CD4-positive, alpha-beta T cell treated with Interleukin-10 for 1 hour (primary cell): ENCODE results near the gene BEST2.
"Not testable (repeated sequence)": the region's sequence is repeated elsewhere in the genome, so short reads cannot be mapped to it uniquely, and the experiment has no call there.

Source experiments
- DNase-seq: peaks from one replicate; pipeline ENCODE4 v3.0.0-alpha.2; 2020

Gene BEST2

DNA sequence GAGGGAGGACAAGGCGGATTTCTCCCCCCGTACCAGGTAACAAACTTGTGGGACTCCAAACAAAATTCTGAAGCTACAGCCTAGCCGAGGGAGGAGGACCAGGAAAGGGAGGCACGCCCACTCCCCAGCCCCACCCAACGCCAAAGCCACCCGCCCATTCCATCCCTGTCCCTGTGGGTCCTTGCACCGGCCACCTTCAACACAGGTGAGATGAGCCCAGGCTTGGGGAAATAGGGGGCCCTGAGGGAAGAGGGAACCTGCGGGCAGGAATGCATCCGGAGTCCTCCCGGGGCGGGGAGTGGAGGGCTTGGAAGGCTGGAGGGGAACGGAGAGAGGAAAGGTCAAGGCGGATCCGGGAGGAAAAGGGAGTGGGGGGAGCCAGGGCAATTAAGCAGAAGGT lies at the start of gene BEST2:
TSS of gene BEST2 (plus strand) at position 157 of the 400 bp plus-strand sequence. CDS start 802 bp downstream, outside the sequence.
- DNase-seq: no peak

DNA sequence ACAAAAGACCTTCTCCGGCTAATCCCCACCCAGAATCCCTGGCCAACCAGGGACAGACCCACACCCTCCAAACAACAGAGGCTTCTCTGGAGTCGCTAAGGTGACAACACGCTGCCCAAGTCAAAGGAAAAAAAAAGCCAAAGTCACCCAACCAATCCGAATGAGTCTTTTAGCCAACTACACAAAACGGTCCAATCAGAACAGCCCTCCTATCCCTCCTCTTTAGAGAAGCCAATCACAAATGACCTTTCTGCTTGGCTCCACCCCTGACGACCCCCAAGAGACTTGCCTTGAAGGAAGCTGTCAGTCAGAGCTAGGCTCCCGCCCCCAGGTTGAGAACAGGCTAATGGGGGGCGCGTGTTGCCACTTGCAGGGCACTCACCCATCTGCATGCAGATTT lies 48.5 kb upstream of the BEST2 start:
- DNase-seq: no peak

GRCh38 chr19:12705169-12705568 lies 46.4 kb upstream of the BEST2 start:
- no peak for DNase-seq

- DNase-seq: no peak
Measured at GRCh38 chr19:12705654-12706331, 45.8 kb upstream of the BEST2 start.

GRCh38 chr19:12706332-12706718 lies 45.3 kb upstream of the BEST2 start:
- no peak for DNase-seq

GRCh38 chr19:12708641-12709040 lies 43.0 kb upstream of the BEST2 start:
- no peak for DNase-seq

GRCh38 chr19:12711187-12711586 lies 40.4 kb upstream of the BEST2 start:
- no peak for DNase-seq

- DNase-seq: peak; percentile 31
Measured at GRCh38 chr19:12712077-12712476, 39.5 kb upstream of the BEST2 start.

GRCh38 chr19:12713304-12713703 lies 38.3 kb upstream of the BEST2 start:
- not testable (repeated sequence) for DNase-seq

GRCh38 chr19:12715102-12715501 lies 36.5 kb upstream of the BEST2 start:
- DNase-seq: no peak

DNA sequence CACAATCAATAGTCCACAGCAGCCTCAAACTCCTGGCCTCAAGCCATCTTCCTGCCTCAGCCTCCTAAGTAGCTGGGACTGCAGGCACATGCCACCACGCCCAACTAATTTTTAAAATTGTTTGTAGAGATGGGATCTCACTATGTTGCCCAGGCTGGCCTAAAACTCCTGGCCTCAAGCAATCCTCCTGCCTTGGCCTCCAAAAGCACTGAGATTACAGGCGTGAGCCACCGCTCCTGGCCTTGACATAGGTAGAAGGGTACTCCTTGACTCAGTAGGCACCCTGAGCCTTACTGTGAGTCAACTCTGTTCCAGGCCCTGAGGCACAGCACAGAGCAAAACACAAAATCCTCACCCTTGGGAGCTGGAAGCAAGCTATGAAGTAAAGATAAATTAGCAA lies 35.7 kb upstream of the BEST2 start:
- DNase-seq: no peak

- no peak for DNase-seq
Measured at GRCh38 chr19:12720296-12720695, 31.3 kb upstream of the BEST2 start.

DNA sequence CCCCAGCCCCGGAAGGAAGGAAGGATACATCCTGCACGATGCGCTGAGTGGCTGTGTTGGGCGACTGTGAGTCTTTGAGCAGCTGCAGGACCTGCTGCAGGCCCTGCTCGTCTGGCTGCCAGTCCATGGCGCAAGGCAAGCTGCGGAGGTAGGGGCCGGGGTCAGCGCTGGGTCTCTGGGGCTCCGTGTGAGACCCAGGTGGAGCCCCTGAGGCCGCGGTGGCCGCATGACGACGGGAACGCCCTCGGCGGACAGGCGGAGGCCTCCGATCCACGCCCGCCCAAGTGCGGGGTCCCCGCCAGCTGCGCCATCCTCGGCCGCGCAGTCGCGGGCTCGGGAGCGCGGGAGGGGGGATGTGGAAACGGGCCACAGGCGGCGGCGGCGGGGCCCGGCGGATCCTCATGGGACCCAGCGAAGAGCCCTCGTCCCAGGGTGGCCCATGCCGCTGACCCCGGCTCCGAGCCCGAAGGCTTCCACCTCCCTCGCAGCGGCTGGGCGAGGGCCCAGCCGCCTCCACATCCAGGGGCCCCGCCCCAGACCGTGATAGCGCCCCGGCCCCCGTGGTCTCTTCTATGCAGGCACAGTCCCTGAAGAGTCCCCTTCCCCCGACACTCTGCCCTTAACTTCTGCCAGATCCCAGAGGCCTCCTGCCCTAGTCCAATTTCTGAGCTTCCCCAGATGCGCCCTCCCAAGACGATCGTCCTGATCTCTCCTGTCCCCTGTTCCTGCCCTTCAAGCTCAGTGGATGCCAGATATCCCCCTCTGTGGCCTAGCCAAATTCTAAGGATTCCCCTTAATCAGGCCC lies 30.5 kb upstream of the BEST2 start:
- no peak for DNase-seq

- peak; percentile 61 for DNase-seq
Measured at GRCh38 chr19:12721656-12722565, 29.7 kb upstream of the BEST2 start.

DNA sequence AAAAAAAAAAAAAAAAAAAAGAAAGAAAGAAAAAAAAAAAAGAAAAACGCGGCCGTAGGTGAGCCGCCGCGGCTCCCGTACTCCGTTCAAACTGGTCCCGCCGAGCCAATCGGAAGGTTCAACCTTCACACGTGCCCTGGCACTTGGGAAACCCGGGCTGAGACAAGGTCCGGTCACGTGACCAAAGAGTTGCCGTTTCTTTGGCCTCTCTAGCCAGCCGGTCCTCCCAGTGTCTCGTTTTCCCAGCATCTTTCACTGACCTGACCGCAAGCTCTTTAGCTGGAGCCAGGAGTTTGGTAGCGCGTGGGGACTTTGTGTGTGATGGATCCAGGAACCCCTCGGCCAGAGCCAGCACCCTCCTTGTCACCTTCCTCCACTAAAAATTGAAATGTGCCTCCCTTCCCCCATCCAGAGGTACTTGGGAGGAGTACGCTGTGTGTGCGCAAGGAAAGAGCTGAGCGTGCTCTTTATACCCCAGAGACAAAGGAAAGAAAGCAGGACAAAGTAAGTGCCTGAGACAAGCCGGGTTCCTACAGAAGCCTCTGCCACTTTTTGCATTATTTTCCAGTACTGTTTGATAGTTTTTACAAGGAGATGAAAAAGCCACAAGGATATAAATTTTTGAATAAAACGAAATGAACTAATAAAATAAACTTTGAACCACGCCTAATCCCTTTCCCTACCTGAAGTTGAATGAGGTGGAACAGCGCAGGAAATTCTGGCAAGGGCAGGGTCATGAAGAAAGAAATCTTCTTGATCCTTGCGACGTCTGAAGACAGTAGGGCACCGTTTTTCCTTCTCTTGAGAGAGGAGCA lies 28.8 kb upstream of the BEST2 start:
- peak; percentile 97 for DNase-seq

- no peak for DNase-seq
Measured at GRCh38 chr19:12723381-12723640, 28.3 kb upstream of the BEST2 start.

- peak; percentile 69 for DNase-seq
Measured at GRCh38 chr19:12723641-12724426, 27.8 kb upstream of the BEST2 start, which contains the start of gene TNPO2. Gene TNPO2 (minus strand): TSS chr19:12723932. CDS start chr19:12720977, 2,955 bp downstream.

DNA sequence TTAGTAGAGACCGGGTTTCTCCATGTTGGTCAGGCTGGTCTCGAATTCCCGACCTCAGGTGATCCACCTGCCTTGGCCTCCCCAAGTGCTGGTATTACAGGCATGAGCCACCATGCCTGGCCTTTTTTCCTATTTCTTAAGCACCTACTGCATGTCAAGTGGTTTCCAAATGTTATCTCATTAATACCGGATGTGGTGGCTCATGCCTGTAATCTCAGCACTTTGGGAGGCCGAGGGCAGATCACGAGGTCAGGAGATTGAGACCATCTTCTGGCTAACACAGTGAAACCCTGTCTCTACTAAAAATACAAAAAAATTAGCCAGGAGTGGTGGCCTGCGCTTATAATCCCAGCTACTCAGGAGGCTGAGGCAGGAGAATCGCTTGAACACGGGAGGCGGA lies 26.0 kb upstream of the BEST2 start:
- not testable (repeated sequence) for DNase-seq

DNA sequence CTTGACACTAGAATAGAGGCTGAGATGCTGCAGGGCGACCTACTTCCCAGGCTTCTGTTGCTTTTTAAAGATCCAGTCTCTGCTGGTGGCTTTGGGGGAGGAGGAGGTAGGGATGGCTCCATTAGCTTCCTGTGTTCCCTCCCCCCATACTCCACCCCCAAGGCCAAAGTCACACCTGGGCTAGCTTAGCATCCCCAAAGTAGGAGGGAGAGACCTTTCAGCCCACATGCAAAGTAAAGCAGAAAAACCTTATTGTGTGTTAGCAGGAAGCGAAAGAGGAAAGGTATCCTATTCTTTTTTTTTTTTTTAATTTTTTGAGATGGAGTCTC lies 24.6 kb upstream of the BEST2 start:
- no peak for DNase-seq

DNA sequence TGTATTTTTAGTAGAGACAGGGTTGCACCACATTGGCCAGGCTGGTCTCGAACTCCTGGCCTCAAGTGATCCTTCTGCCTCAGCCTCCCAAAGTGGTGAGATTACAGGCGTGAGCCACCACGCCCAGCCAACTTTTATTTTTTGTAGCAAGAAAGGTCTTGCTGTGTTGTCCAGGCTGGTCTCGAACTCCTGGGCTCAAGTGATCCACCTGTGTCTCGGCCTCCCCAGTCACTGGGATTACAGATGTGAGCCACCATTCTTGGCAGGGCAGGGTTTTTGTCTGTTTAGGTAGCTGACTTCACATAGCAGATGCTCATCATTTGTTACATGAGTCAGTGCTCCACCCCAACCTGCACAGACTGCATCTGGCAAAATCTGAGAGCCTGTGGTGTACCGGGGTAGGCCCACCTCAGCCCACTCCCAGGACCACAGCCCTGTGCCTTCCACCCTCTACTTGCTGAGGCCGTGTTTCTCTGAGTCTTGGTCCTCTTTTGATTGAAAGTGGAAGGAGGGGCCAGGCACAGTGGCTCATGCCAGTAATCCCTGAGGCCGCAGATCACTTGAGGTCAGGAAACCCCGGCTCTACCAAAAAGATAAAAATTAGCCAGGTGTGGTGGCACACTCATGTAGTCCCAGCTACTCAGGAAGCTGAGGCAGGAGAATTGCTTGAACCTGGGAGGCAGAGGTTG lies 23.7 kb upstream of the BEST2 start:
- DNase-seq: no peak

DNA sequence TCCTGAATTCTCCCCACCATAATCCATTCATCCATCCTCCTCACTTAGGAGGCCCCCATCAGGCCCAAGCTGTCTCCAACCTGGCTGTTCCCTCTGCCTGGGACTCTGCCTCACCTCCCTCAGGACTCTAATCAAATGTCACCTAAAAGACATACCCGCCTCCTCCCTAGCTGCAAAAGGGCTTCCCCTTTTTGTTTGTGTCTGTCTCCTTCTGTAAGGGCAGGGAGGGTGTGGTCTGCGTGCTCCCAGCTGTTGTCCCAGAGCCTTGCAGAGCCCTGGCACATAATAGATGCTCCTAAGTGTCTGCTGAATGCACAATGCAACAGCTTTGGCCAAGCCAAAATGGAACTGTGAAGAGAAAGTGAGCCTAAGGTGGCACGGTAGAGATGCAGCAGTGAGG lies 21.5 kb upstream of the BEST2 start:
- no peak for DNase-seq
